ENCODE measurements around the gene KIR2DL3. TPM values are rescaled to one million over a fixed set of nuclear protein-coding genes. Genes with fewer than 3 reads are reported as not detected.
"Not testable (repeated sequence)": the region's sequence is repeated elsewhere in the genome, so short reads cannot be mapped to it uniquely, and the experiment has no call there.

The KIR2DL3 gene
- total RNA-seq, 3 donors from 2014 or later (not counting 1 experiment from before 2014, with no cell fraction given), result 40.7 to 57.3 (median 54.1) TPM

- Mint-ChIP-seq H3K27me3 (ENCODE audit: low read depth in 2 of 2) (peaks cover 31 to 43% of the 10 kb centered on the region in 2 donors), H3K36me3 (no peaks in the 10 kb centered on the region), H3K4me3 (peak overlapping the region; percentile 50), H3K27ac (peak overlapping the region in 1 of 2 donors; percentile 67), H3K9me3 (no peaks in the 10 kb centered on the region), H3K4me1 (peaks cover 36 to 62% of the 10 kb centered on the region in 2 donors)
- H3K9me3 ChIP-seq (ENCODE audit: control insufficient read depth, insufficient read depth, low read length), result no peaks in the 10 kb centered on the region
- peak; percentile 25 to 53 for DNase-seq
- H3K27me3 ChIP-seq (ENCODE audit: control insufficient read depth, insufficient read depth, low read length), result peaks cover 10% of the 10 kb centered on the region
- no peak for TF ChIP-seq CTCF (IDR thresholded peaks at IDR 0.05)
- peaks cover 36% of the 10 kb centered on the region for H3K4me1 ChIP-seq (ENCODE audit: control insufficient read depth, insufficient read depth, low read length)
- 1% methylated on average over 4 of the region's 4 CpGs for WGBS (ENCODE audit: insufficient coverage)
- no peaks in the 10 kb centered on the region for H3K36me3 ChIP-seq (ENCODE audit: control insufficient read depth, insufficient read depth, low read length)
- no peak overlapping the region for H3K4me3 ChIP-seq (ENCODE audit: low read length)
- ATAC-seq, result peak; percentile 82 to 93 (median 85)
- no peak overlapping the region for H3K27ac ChIP-seq (ENCODE audit: low read length)
- intact Hi-C loops (cut with micrococcal nuclease), result no loop called here
Observed at GRCh38 chr19:54707962-54708361, 30.4 kb upstream of the KIR2DL3 start.

- no peaks in the 10 kb centered on the region for H3K9me3 ChIP-seq (ENCODE audit: control insufficient read depth, insufficient read depth, low read length)
- H3K4me1 ChIP-seq (ENCODE audit: control insufficient read depth, insufficient read depth, low read length), result peaks cover 36% of the 10 kb centered on the region
- no peak for TF ChIP-seq CTCF (IDR thresholded peaks at IDR 0.05)
- H3K4me3 Mint-ChIP-seq, result peak overlapping the region; percentile 49
- intact Hi-C loops (cut with micrococcal nuclease), result no loop called here
- no peaks in the 10 kb centered on the region for H3K9me3 Mint-ChIP-seq
- 92% methylated on average over 7 of the region's 7 CpGs for WGBS (ENCODE audit: insufficient coverage)
- no peaks in the 10 kb centered on the region for H3K36me3 Mint-ChIP-seq
- H3K27me3 ChIP-seq (ENCODE audit: control insufficient read depth, insufficient read depth, low read length), result peaks cover 8% of the 10 kb centered on the region
- H3K36me3 ChIP-seq (ENCODE audit: control insufficient read depth, insufficient read depth, low read length), result no peaks in the 10 kb centered on the region
- peak overlapping the region in 1 of 2 donors; percentile 52 for H3K27ac Mint-ChIP-seq
- no peak for DNase-seq
- peaks cover 26 to 37% of the 10 kb centered on the region in 2 donors for H3K27me3 Mint-ChIP-seq (ENCODE audit: low read depth in 2 of 2)
- peaks cover 31 to 54% of the 10 kb centered on the region in 2 donors for H3K4me1 Mint-ChIP-seq
- ATAC-seq, result no peak
- H3K4me3 ChIP-seq (ENCODE audit: low read length), result no peak overlapping the region
- no peak overlapping the region for H3K27ac ChIP-seq (ENCODE audit: low read length)
Observed at GRCh38 chr19:54708781-54709180, 29.5 kb upstream of the KIR2DL3 start.

- ATAC-seq (no peak), DNase-seq (no peak)
- peaks cover 27 to 49% of the 10 kb centered on the region in 2 donors for H3K4me1 Mint-ChIP-seq
- H3K4me3 Mint-ChIP-seq, result peak overlapping the region; percentile 49
- Histone ChIP-seq H3K27me3 (ENCODE audit: control insufficient read depth, insufficient read depth, low read length) (peaks cover 6% of the 10 kb centered on the region), H3K36me3 (ENCODE audit: control insufficient read depth, insufficient read depth, low read length) (no peaks in the 10 kb centered on the region), H3K4me3 (ENCODE audit: low read length) (no peak overlapping the region), H3K9me3 (ENCODE audit: control insufficient read depth, insufficient read depth, low read length) (no peaks in the 10 kb centered on the region), H3K4me1 (ENCODE audit: control insufficient read depth, insufficient read depth, low read length) (peaks cover 36% of the 10 kb centered on the region), H3K27ac (ENCODE audit: low read length) (no peak overlapping the region)
- intact Hi-C loops (cut with micrococcal nuclease), result no loop called here
- TF ChIP-seq CTCF (IDR thresholded peaks at IDR 0.05), result no peak
- no peaks in the 10 kb centered on the region for H3K9me3 Mint-ChIP-seq
- 94% methylated on average over 18 of the region's 18 CpGs for WGBS (ENCODE audit: insufficient coverage)
- H3K36me3 Mint-ChIP-seq, result no peaks in the 10 kb centered on the region
- H3K27ac Mint-ChIP-seq, result peak overlapping the region in 1 of 2 donors; percentile 52
- H3K27me3 Mint-ChIP-seq (ENCODE audit: low read depth in 2 of 2), result peaks cover 20 to 31% of the 10 kb centered on the region in 2 donors
Observed at GRCh38 chr19:54709212-54709948, 28.9 kb upstream of the KIR2DL3 start.

- H3K4me3 Mint-ChIP-seq, result not testable (repeated sequence)
- 81% methylated on average over 13 of the region's 13 CpGs for WGBS (ENCODE audit: insufficient coverage)
Observed at GRCh38 chr19:54709956-54710355, 28.4 kb upstream of the KIR2DL3 start.

More at GRCh38 chr19:54709956-54710355, 28.4 kb upstream of the KIR2DL3 start:
- H3K27ac ChIP-seq (ENCODE audit: low read length); H3K9me3 Mint-ChIP-seq; H3K4me3 ChIP-seq (ENCODE audit: low read length); H3K27ac Mint-ChIP-seq; intact Hi-C loops (cut with micrococcal nuclease); DNase-seq; ATAC-seq; H3K36me3 Mint-ChIP-seq; H3K27me3 ChIP-seq (ENCODE audit: control insufficient read depth, insufficient read depth, low read length); H3K36me3 ChIP-seq (ENCODE audit: control insufficient read depth, insufficient read depth, low read length); H3K9me3 ChIP-seq (ENCODE audit: control insufficient read depth, insufficient read depth, low read length): not testable (repeated sequence)
- peaks cover 36% of the 10 kb centered on the region for H3K4me1 ChIP-seq (ENCODE audit: control insufficient read depth, insufficient read depth, low read length)
- Mint-ChIP-seq H3K4me1 (peaks cover 26 to 46% of the 10 kb centered on the region in 2 donors), H3K27me3 (ENCODE audit: low read depth in 2 of 2) (peaks cover 14 to 28% of the 10 kb centered on the region in 2 donors)
